Measurements from ENCODE around the gene KCNIP1.

GRCh38 chr5:170538096-170538465 is 34.3 kb downstream of the KCNIP1 start:
- TF ChIP-seq ZNF217 (CRISPR knock-in tag; IDR thresholded peaks at IDR 0.05) (no peak), NELFE (IDR thresholded peaks at IDR 0.05; ENCODE audit: insufficient read depth, insufficient read length) (no peak), E2F3 (CRISPR knock-in tag; IDR thresholded peaks at IDR 0.05) (no peak), MAX (CRISPR knock-in tag; IDR thresholded peaks at IDR 0.05) (no peak), MXI1 (IDR thresholded peaks at IDR 0.05; ENCODE audit: low read depth, low read length) (no peak), ZFP91 (CRISPR knock-in tag; IDR thresholded peaks at IDR 0.05) (no peak), MAFF (IDR thresholded peaks at IDR 0.05; ENCODE audit: low read length) (no peak), POLR2A (conservative IDR thresholded peaks at IDR 0.05) (no peak), SRSF9 (IDR thresholded peaks at IDR 0.05; ENCODE audit: borderline replicate concordance, low read depth, low read length) (no peak), ELF1 (tag; IDR thresholded peaks at IDR 0.05) (no peak)
- TF ChIP-seq, protein P1, sequence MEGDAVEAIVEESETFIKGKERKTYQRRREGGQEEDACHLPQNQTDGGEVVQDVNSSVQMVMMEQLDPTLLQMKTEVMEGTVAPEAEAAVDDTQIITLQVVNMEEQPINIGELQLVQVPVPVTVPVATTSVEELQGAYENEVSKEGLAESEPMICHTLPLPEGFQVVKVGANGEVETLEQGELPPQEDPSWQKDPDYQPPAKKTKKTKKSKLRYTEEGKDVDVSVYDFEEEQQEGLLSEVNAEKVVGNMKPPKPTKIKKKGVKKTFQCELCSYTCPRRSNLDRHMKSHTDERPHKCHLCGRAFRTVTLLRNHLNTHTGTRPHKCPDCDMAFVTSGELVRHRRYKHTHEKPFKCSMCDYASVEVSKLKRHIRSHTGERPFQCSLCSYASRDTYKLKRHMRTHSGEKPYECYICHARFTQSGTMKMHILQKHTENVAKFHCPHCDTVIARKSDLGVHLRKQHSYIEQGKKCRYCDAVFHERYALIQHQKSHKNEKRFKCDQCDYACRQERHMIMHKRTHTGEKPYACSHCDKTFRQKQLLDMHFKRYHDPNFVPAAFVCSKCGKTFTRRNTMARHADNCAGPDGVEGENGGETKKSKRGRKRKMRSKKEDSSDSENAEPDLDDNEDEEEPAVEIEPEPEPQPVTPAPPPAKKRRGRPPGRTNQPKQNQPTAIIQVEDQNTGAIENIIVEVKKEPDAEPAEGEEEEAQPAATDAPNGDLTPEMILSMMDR (IDR thresholded peaks at IDR 0.05 in 2 of 3, conservative IDR thresholded peaks at IDR 0.05 in 1 of 3; ENCODE audit: insufficient read depth in 2 of 3, low read depth in 1 of 3, low read length in 3 of 3), result no peak
